ENCODE measurements around the gene CFAP68. TPM values are rescaled to one million over a fixed set of nuclear protein-coding genes. Genes with fewer than 3 reads are reported as not detected.

CFAP68 gene
- total RNA-seq, 4 donors from 2014 or later: 19.4 to 30.9 (median 24.6) TPM

- TF ChIP-seq CTCF (IDR thresholded peaks at IDR 0.05; ENCODE audit: low read depth): no peak
These were observed 47.4 kb downstream of the CFAP68 start for GRCh38 chr11:111926505-111927391.

- no peak for TF ChIP-seq CTCF (IDR thresholded peaks at IDR 0.05; ENCODE audit: low read depth)
These were observed 51.1 kb downstream of the CFAP68 start for GRCh38 chr11:111930472-111930871.

- TF ChIP-seq CTCF (IDR thresholded peaks at IDR 0.05; ENCODE audit: low read depth): no peak
These were observed 53.2 kb downstream of the CFAP68 start for GRCh38 chr11:111932611-111932950.

- no peak for TF ChIP-seq CTCF (IDR thresholded peaks at IDR 0.05; ENCODE audit: low read depth)
These were observed 54.5 kb downstream of the CFAP68 start for GRCh38 chr11:111933872-111934271.

GRCh38 chr11:111934306-111934705 is 55.0 kb downstream of the CFAP68 start:
- no peak for TF ChIP-seq CTCF (IDR thresholded peaks at IDR 0.05; ENCODE audit: low read depth)

Small RNA genes lying within 50 kb of the gene (small RNA-seq; reads per million reads assigned to genes)
- gene C11orf52: not detected
- not detected for gene GNG5P3
- gene RNA5SP351: not detected
- not detected for gene RPL37AP8

Other genes with a start within 250 kb of the CFAP68 start
- gene PPP2R1B, start 113.2 kb upstream of the CFAP68 start, total RNA-seq: 100 to 1,000 TPM in 1 of 4 donors, 10 to 100 TPM in 3; 35.8 to 146 (median 67.8) TPM
- gene ALG9, start 8.0 kb upstream of the CFAP68 start, total RNA-seq: 10 to 100 TPM; 29.3 to 75.5 (median 49.0) TPM
- gene FDXACB1, start 376 bp upstream of the CFAP68 start, total RNA-seq: 1 to 10 TPM; 1.1 to 2.3 (median 1.9) TPM
- 1,000 to 10,000 TPM in 1 of 4 donors, 100 to 1,000 TPM in 3; 295 to 1,416 (median 399) TPM for gene CRYAB, start 32.2 kb downstream of the CFAP68 start, total RNA-seq
- 1 to 10 TPM; 1.4 to 3.6 (median 2.4) TPM for gene HSPB2, start 33.2 kb downstream of the CFAP68 start, total RNA-seq
- gene C11orf52, start 39.4 kb downstream of the CFAP68 start, total RNA-seq: 1 to 10 TPM in 3 of 4 donors, not detected in 1; 3.5 to 7.5 (median 4.1) TPM
- gene DIXDC1, start 57.8 kb downstream of the CFAP68 start, total RNA-seq: 10 to 100 TPM; 29.6 to 71.8 (median 56.5) TPM
- gene DLAT, start 145.9 kb downstream of the CFAP68 start, total RNA-seq: 10 to 100 TPM; 24.1 to 51.0 (median 28.6) TPM
- gene PIH1D2, start 194.5 kb downstream of the CFAP68 start, total RNA-seq: 10 to 100 TPM in 1 of 4 donors, 1 to 10 TPM in 3; 1.3 to 10.4 (median 3.3) TPM
- 10 to 100 TPM; 15.0 to 18.5 (median 18.0) TPM for gene NKAPD1, start 194.8 kb downstream of the CFAP68 start, total RNA-seq
- gene TIMM8B, start 207.2 kb downstream of the CFAP68 start, total RNA-seq: 10 to 100 TPM; 30.9 to 56.6 (median 48.0) TPM
- 100 to 1,000 TPM in 2 of 4 donors, 10 to 100 TPM in 2; 73.8 to 153 (median 103) TPM for gene SDHD, start 207.3 kb downstream of the CFAP68 start, total RNA-seq

Measured in subcutaneous adipose tissue (tissue), 4 donors.